A673 (cell line): ENCODE results near the gene KDM5A.

Experiments
- CTCF ChIP-seq: fragments of 300-800, 200-600 bp; sonication (generic); conservative IDR thresholded peaks from 2 replicates; pipeline ENCODE4 v1.5.1; 2017; ENCODE audit warnings: low read depth, mild to moderate bottlenecking, antibody characterized with exemption, low read length, moderate library complexity, mixed read lengths
- EZH2 ChIP-seq: fragments of 200-600 bp; sonication (generic); IDR thresholded peaks from 2 replicates; pipeline ENCODE4 v1.6.1; 2017; ENCODE audit warnings: borderline replicate concordance, low read depth, mild to moderate bottlenecking, mixed read lengths, antibody characterized with exemption, low read length; ENCODE audit not compliant: poor library complexity, severe bottlenecking

GRCh38 chr12:401235-402028 lies 12.3 kb upstream of the KDM5A start, which contains the start of gene CCDC77:
- no peak for TF ChIP-seq EZH2
- peak; percentile 40; the same call in 1 of the 2 replicates for TF ChIP-seq CTCF
